Colonic mucosa (tissue), 4 donors: ENCODE data around the gene VAC14. TPM values are rescaled to one million over a fixed set of nuclear protein-coding genes. Genes with fewer than 3 reads are reported as not detected.

ENCODE experiments used
- DNase-seq: peaks from one replicate; pipeline ENCODE4 v3.0.0-alpha.2; 2020
- H3K27ac ChIP-seq: fragments of 200-600 bp; one replicate; pipeline ENCODE4 v1.8.0; 2021
- H3K27me3 ChIP-seq: fragments of 200-600 bp; one replicate; pipeline ENCODE4 v1.8.0; 2021
- H3K36me3 ChIP-seq: fragments of 200-600 bp; one replicate; pipeline ENCODE4 v1.8.0; 2021
- H3K4me1 ChIP-seq: fragments of 200-600 bp; one replicate; pipeline ENCODE4 v1.8.0; 2021; ENCODE audit warnings: mild to moderate bottlenecking
- H3K4me3 ChIP-seq: fragments of 200-600 bp; one replicate; pipeline ENCODE4 v1.8.0; 2021
- H3K9ac ChIP-seq, 2 donors: one replicate each; pipeline ENCODE4 v1.7.0; 2013; ENCODE audit warnings: control low read depth in 2 of 2, low read depth in 2 of 2, low read length in 2 of 2
- H3K9me3 ChIP-seq: fragments of 200-600 bp; one replicate; pipeline ENCODE4 v1.8.0; 2021
- intact Hi-C: fragments of 100-400 bp; cut with DNase I; formaldehyde crosslinking; loops from one replicate; pipeline ENCODE4 v1.14.1; 2022
- total RNA-seq, 2 donors: library from RNA; stranded (reverse); fragmentation: NEBNext Ultra II Directional in 1 of 2; extraction: Animal tissue kit (Norgen Biotek cat#: 25700) in 1 of 2; gene quantifications; one replicate each; pipeline ENCODE4 v1.2.1, GENCODE V29; 2021
- TF ChIP-seq, protein P1 (sequence below): fragments of 200-600 bp; IDR thresholded peaks from one replicate; pipeline ENCODE4 v1.8.0; 2022; ENCODE audit warnings: antibody characterized with exemption, mild to moderate bottlenecking
- donor health status: healthy.
- donor health status: DM: no; HTN: no; CAD: no.
- donor health status: DM: no; HTN: no; CAD: no.

VAC14 gene
- total RNA-seq, 2 donors from 2014 or later = 20.7 to 41.8 TPM

DNA sequence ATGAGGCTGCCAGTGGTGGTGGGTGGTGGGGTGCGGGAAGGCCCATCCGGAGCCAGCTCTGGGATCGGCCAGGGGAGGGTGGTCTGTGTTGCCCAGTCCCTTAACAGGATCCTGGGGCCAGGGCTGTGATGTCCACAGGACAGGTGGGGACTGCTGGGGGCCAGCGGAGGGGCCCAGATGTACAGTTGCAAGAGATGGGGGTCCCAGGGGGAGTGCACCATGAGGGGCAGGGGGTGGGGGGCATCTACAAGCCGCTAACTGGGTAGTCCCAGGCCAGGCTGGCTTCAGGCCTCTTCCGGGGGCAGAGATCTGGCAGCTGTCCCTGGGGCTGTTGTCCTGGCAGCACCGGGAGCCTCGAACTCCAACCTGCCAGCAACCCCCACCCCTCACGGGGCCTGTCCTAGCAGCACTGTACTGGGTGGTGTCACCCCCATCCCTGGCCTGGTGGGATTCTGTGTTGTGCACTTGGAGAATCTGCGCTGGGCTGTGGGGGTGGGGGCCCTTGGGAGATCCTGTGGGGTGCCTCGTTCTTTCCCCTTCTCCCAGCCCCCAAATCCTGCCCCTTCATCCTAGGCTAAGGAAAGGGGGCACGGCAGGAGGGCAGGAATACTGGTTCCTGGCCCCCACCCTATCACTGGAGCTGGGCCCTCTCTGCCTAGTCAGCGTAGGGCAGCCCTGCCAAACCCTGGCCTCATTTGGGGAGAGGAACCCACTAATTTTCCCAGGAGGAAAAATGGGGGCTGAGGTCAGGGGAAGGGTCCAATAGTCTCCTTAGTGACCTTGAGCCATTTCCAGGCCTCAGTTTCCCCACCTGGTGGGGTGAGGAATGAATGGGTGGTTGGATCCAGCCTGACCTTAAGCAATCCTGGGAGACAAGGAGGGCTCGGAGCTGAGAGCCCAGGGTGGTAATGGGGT lies 116.6 kb downstream of the VAC14 start:
- no peak overlapping the region for H3K27ac ChIP-seq
- H3K27me3 ChIP-seq = no peaks in the 10 kb centered on the region
- peak overlapping the region; percentile 50 for H3K4me3 ChIP-seq
- H3K9me3 ChIP-seq = no peaks in the 10 kb centered on the region
- TF ChIP-seq, protein P1, sequence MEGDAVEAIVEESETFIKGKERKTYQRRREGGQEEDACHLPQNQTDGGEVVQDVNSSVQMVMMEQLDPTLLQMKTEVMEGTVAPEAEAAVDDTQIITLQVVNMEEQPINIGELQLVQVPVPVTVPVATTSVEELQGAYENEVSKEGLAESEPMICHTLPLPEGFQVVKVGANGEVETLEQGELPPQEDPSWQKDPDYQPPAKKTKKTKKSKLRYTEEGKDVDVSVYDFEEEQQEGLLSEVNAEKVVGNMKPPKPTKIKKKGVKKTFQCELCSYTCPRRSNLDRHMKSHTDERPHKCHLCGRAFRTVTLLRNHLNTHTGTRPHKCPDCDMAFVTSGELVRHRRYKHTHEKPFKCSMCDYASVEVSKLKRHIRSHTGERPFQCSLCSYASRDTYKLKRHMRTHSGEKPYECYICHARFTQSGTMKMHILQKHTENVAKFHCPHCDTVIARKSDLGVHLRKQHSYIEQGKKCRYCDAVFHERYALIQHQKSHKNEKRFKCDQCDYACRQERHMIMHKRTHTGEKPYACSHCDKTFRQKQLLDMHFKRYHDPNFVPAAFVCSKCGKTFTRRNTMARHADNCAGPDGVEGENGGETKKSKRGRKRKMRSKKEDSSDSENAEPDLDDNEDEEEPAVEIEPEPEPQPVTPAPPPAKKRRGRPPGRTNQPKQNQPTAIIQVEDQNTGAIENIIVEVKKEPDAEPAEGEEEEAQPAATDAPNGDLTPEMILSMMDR = no peak
- H3K9ac ChIP-seq = peak overlapping the region; percentile 51 to 66
- no peaks in the 10 kb centered on the region for H3K4me1 ChIP-seq
- H3K36me3 ChIP-seq = no peaks in the 10 kb centered on the region
- intact Hi-C loops = no loop called here
- DNase-seq = no peak

DNA sequence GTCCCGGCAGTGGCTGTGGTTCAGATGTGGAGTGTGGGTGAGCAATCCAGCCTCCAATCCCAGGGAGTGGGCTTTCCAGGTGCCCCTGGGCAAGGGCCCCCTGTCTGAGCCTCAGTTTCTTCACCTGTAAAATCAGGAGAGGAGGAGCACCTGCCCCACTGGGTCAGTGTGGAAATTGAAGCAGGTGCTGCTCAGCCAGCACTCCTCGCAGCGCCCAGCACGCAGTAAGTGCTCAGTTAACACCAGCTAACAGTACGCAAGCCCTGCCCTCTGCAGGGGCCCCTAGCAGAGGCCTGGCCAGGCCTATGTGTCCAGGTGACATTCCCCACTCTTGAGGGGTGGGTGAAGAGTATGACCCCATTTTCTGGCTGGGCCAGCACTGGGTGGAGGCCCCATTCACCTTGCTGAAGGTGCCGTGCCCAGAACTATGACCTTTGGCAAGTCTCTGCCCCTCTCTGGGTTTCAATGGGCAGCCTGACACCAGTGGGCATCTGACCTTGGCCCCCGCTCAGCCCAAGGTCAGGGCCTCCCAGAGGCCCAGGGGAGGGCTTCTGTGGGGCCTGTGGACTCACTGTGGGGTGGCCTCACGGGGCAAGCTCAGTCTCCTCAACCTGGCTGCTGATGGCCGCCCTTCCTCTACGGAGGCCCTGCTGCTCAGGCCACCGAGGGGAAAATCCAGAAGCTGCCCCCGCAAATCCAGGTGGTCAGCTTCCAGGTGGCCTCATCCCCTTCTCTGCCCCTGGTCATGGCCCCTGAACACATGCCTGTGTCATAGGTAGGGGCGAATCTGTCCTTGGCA lies 117.6 kb downstream of the VAC14 start:
- Histone ChIP-seq H3K27ac (no peak overlapping the region), H3K9me3 (no peaks in the 10 kb centered on the region), H3K27me3 (no peaks in the 10 kb centered on the region), H3K4me1 (no peaks in the 10 kb centered on the region), H3K4me3 (no peak overlapping the region), H3K36me3 (no peaks in the 10 kb centered on the region), H3K9ac (peak overlapping the region in 1 of 2 donors; percentile 46)
- TF ChIP-seq, protein P1 = no peak
- intact Hi-C loops = no loop called here
- no peak for DNase-seq

DNA sequence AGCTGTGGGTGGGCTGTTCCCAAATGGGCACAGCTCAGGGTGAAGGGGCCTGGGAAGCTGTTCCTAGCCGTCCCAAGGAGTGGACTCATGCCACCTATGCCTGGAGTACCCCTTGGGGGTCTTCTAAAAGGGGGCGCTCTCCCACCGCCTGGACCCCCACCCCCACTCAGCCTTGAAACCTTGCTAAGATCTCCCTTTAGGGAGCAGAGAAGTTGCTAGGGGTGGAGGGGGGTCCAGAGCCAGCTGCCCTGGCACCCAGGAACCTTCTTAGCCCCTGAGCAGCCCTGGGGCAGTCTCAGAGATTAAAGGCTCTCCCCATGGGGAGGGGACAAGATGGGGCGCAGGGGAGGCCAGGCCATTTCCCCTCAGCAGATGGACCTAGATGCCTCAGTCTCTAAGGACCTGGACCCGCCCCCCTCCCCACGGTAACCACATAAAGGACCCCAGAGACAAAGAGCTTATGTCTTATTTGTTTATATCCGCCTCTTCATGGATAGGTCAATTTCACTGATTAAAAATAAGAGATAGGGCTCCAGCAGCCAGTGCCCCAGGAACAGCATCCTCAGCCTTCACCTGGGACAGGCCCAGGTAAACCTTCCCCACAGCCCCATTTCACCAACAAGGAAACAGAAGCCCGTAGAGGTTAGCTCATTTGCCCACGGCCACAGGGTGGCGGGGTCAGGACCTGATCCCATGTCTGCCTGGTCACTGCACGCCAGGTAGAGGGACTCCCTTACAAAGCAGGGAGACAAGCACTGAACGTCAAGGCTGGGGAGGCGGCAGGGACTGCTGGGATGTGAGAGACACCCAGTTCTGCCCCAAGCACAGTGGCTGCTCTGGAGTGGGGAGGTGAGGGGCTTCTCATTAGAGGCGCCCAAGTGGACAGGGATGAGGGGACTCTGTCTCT lies 118.5 kb downstream of the VAC14 start:
- Histone ChIP-seq H3K9ac (peak overlapping the region in 1 of 2 donors; percentile 46), H3K9me3 (no peaks in the 10 kb centered on the region)

DNA sequence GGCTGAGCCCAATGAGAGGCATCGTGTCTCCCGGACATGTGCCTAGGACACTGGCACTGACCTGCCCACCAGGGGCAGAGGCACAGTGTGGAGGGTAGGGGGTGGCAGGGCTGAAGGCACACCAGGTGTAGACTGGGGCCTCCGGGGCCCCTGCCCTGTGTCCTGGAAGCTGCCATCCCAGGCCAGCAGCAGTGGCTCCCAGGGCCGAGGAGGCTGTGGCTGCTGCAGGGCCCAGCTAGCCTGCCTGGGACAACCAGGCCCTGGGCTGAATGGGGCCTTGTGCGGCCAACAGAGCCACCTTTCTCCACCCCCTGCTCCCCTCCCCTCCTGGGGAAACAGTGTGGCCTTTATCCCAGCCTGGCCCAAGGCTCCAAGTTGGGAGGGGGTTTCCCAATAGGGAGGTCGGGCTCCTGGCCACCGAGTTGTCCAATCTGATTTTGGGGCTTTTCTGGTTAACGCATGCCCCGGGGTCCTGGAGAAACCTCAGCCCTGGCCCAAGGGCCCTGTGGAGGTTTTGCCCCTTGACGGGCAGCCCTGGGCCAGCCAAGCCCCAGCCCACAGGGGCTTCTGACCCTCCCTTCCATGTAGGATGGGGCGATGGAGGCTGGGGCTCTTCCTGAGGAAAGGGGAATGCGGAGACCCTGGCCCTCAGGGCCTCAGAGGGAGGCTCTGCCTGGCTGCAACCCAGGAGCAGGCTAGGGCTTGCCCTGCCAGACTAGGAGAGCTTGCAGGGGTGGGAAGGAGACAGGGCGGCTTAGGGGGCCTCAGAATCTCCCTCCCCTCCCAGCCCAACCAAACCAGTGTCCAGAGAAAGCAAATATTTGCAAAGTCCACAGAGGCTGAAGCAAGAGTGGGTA lies 119.3 kb downstream of the VAC14 start:
- no peak for DNase-seq
- Histone ChIP-seq H3K27me3 (no peaks in the 10 kb centered on the region), H3K4me1 (no peaks in the 10 kb centered on the region), H3K9ac (peak overlapping the region in 1 of 2 donors; percentile 46), H3K9me3 (no peaks in the 10 kb centered on the region), H3K27ac (no peak overlapping the region), H3K36me3 (no peaks in the 10 kb centered on the region), H3K4me3 (no peak overlapping the region)
- TF ChIP-seq, protein P1 = no peak
- intact Hi-C loops = loop anchor here (2.0 kb wide), 1 partner anchor 89 kb away; no protein-coding TSS in a partner anchor

More for the DNA sequence above, 118.5 kb downstream of the VAC14 start:
- DNase-seq = no peak
- H3K36me3 ChIP-seq = no peaks in the 10 kb centered on the region
- H3K27me3 ChIP-seq = no peaks in the 10 kb centered on the region
- intact Hi-C loops = no loop called here
- no peaks in the 10 kb centered on the region for H3K4me1 ChIP-seq
- TF ChIP-seq, protein P1 = no peak
- no peak overlapping the region for H3K4me3 ChIP-seq
- H3K27ac ChIP-seq = no peak overlapping the region
